Fibroblast of skin of abdomen (primary cell): Measurements from ENCODE around the gene ME2. TPM values are rescaled to one million over a fixed set of nuclear protein-coding genes. Genes with fewer than 3 reads are reported as not detected.
"Not testable (repeated sequence)": the region's sequence is repeated elsewhere in the genome, so short reads cannot be mapped to it uniquely, and the experiment has no call there.

ENCODE experiments used
- DNase-seq: peaks from one replicate; pipeline ENCODE4 v3.0.0-alpha.2; 2013
- polyA plus RNA-seq, 2 experiments: library from polyadenylated mRNA; unstranded; fragments of 120-200 nt; gene quantifications; one replicate each; pipeline ENCODE4 v1.2.1, GENCODE V29; 2013; ENCODE audit not compliant: insufficient read length in 2 of 2

ME2 gene
- 28.8 TPM for polyA plus RNA-seq (2013, experiment 1 of 2; ENCODE audit: insufficient read length)
- polyA plus RNA-seq (2013, experiment 2 of 2; ENCODE audit: insufficient read length) = 29.7 TPM

- peak; percentile 88 for DNase-seq
Measured at GRCh38 chr18:50878345-50879301, at the start of gene ME2. Gene ME2, plus strand, starts transcription at chr18:50879118. Its CDS starts 16,703 bp downstream, at chr18:50895821.

GRCh38 chr18:50829644-50830043, 49.3 kb upstream of the ME2 start:
- no peak for DNase-seq

- DNase-seq = no peak
Measured at GRCh38 chr18:50830544-50830943, 48.4 kb upstream of the ME2 start.

GRCh38 chr18:50832754-50833153, 46.2 kb upstream of the ME2 start:
- DNase-seq = no peak

- not testable (repeated sequence) for DNase-seq
Measured at GRCh38 chr18:50833496-50833895, 45.4 kb upstream of the ME2 start.

GRCh38 chr18:50836521-50836957, 42.4 kb upstream of the ME2 start:
- DNase-seq = peak; percentile 76

GRCh38 chr18:50839341-50839740, 39.6 kb upstream of the ME2 start:
- DNase-seq = no peak

GRCh38 chr18:50839996-50840395, 38.9 kb upstream of the ME2 start:
- no peak for DNase-seq

- DNase-seq = no peak
Measured at GRCh38 chr18:50842846-50843245, 36.1 kb upstream of the ME2 start.

GRCh38 chr18:50844554-50844953, 34.4 kb upstream of the ME2 start:
- no peak for DNase-seq

GRCh38 chr18:50844960-50845359, 34.0 kb upstream of the ME2 start:
- DNase-seq = no peak

- no peak for DNase-seq
Measured at GRCh38 chr18:50847192-50847591, 31.7 kb upstream of the ME2 start.

- no peak for DNase-seq
Measured at GRCh38 chr18:50848061-50848551, 30.8 kb upstream of the ME2 start.

GRCh38 chr18:50848991-50849390, 29.9 kb upstream of the ME2 start:
- no peak for DNase-seq

- DNase-seq = peak; percentile 51
Measured at GRCh38 chr18:50849419-50849821, 29.5 kb upstream of the ME2 start.

GRCh38 chr18:50850307-50851065, 28.4 kb upstream of the ME2 start:
- DNase-seq = no peak

- no peak for DNase-seq
Measured at GRCh38 chr18:50853863-50854271, 25.1 kb upstream of the ME2 start.

- DNase-seq = no peak
Measured at GRCh38 chr18:50855976-50856757, 22.8 kb upstream of the ME2 start.

- DNase-seq = peak; percentile 16
Measured at GRCh38 chr18:50857166-50857565, 21.8 kb upstream of the ME2 start.

GRCh38 chr18:50857694-50858093, 21.2 kb upstream of the ME2 start:
- DNase-seq = no peak

- DNase-seq = no peak
Measured at GRCh38 chr18:50859793-50860555, 18.9 kb upstream of the ME2 start.
